ENCODE results near the gene SUSD3. TPM values are rescaled to one million over a fixed set of nuclear protein-coding genes. Genes with fewer than 3 reads are reported as not detected.

The SUSD3 gene
- total and polyA plus RNA-seq, 2 of the 4 experiments (the other 2 are of a cell fraction), result 0.54 to 1.5 TPM

DNA sequence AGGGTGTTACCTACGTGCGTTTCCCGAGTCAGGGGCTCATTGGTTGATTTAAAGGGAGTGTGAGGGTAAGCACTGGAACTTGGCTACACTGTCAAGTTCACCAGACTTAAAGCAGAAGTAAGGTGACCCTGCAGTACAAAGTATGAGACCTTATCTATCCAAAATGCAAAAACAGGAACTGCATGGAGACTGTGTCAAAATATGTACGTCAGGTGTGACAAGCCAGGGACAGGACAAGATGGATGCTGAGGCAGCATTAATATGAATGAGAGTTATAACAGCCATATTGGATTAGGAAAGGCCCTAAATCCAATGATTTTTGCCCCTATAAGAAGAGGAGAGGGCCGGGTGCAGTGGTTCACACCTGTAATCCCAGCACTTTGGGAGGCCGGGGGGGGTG, 15.4 kb upstream of the SUSD3 start:
- Histone ChIP-seq H4K20me1 (ENCODE audit: insufficient read depth, low read length) (no peaks in the 10 kb centered on the region), H3K56ac (ENCODE audit: extremely low read depth, insufficient read depth, low read length) (no peak overlapping the region), H2AFZ (replicated peaks; ENCODE audit: low read length, poor library complexity) (no peak overlapping the region), H2BK5ac (ENCODE audit: low read depth, low read length, poor library complexity, severe bottlenecking) (no peak overlapping the region), H3K9me3 (ENCODE audit: control insufficient read depth, insufficient read depth, low read length) (peaks cover 2% of the 10 kb centered on the region), H3K36me3 (ENCODE audit: control insufficient read depth, insufficient read depth, low read length) (no peaks in the 10 kb centered on the region), H3K9ac (ENCODE audit: low read depth, low read length) (no peak overlapping the region), H4K91ac (ENCODE audit: insufficient read depth, low read depth, low read length) (no peak overlapping the region), H3K4me3 (ENCODE audit: insufficient read depth, low read depth, low read length) (no peak overlapping the region), H3K4me1 (ENCODE audit: control insufficient read depth, insufficient read depth, low read length) (no peaks in the 10 kb centered on the region), H3K14ac (replicated peaks; ENCODE audit: low read depth, low read length) (no peak overlapping the region), H3K4me2 (ENCODE audit: low read depth, low read length) (no peak overlapping the region), H4K5ac (ENCODE audit: low read depth, low read length) (no peak overlapping the region), H2BK20ac (ENCODE audit: low read depth, low read length) (no peak overlapping the region), H2AK9ac (replicated peaks; ENCODE audit: low read depth, low read length, poor library complexity) (no peak overlapping the region), H3K27me3 (ENCODE audit: control insufficient read depth, insufficient read depth, low read length) (no peaks in the 10 kb centered on the region), H3K4ac (ENCODE audit: low read depth, low read length) (no peak overlapping the region), H3K18ac (ENCODE audit: low read depth, low read length) (no peak overlapping the region), H2AK5ac (ENCODE audit: low read depth, low read length) (no peak overlapping the region), H3K23ac (ENCODE audit: low read depth, low read length) (no peak overlapping the region), H2BK120ac (ENCODE audit: low read depth, low read length) (no peak overlapping the region), H4K8ac (ENCODE audit: low read depth in 2 of 2, low read length in 2 of 2) (no peak overlapping the region), H2BK15ac (ENCODE audit: low read depth, low read length) (no peak overlapping the region), H3K27ac (ENCODE audit: insufficient read depth, low read length) (no peak overlapping the region), H3K79me1 (ENCODE audit: low read depth in 1 of 2, low read length in 2 of 2) (no peaks in the 10 kb centered on the region), H3K9me1 (ENCODE audit: insufficient read depth, low read length) (no peaks in the 10 kb centered on the region)
- POLR2A ChIA-PET (ENCODE audit: unreplicated experiment), result no interaction called here
- no TSS peak for BruUV-seq (replicated peaks)
- CTCF ChIA-PET, result no interaction called here
- 40% methylated on average over 1 of the region's 6 CpGs; no CpG with 5 or more reads in 1 of the 2 experiments for WGBS, 2 experiments (ENCODE audit: extremely low coverage in 2 of 2, insufficient read length in 1 of 2)
- ATAC-seq (ENCODE audit: low read depth) (no peak), DNase-seq (no peak)
- TF ChIP-seq FOS (IDR thresholded peaks at IDR 0.05; ENCODE audit: low read depth, low read length) (no peak), POLR2A (IDR thresholded peaks at IDR 0.05; ENCODE audit: low read depth, low read length) (no peak), MAFK (IDR thresholded peaks at IDR 0.05; ENCODE audit: low read depth, low read length) (no peak), RCOR1 (IDR thresholded peaks at IDR 0.05; ENCODE audit: insufficient replicate concordance, low read length) (no peak), RAD21 (IDR thresholded peaks at IDR 0.05; ENCODE audit: low read length) (no peak), BHLHE40 (IDR thresholded peaks at IDR 0.05; ENCODE audit: low read depth, low read length) (no peak), NFE2L2 (IDR thresholded peaks at IDR 0.05; ENCODE audit: low read depth, low read length) (no peak), MAZ (IDR thresholded peaks at IDR 0.05; ENCODE audit: borderline replicate concordance, low read depth, low read length) (no peak), CHD1 (IDR thresholded peaks at IDR 0.05; ENCODE audit: low read depth, low read length) (no peak)
- TF ChIP-seq, protein P1, sequence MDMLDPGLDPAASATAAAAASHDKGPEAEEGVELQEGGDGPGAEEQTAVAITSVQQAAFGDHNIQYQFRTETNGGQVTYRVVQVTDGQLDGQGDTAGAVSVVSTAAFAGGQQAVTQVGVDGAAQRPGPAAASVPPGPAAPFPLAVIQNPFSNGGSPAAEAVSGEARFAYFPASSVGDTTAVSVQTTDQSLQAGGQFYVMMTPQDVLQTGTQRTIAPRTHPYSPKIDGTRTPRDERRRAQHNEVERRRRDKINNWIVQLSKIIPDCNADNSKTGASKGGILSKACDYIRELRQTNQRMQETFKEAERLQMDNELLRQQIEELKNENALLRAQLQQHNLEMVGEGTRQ (IDR thresholded peaks at IDR 0.05; ENCODE audit: low read depth, low read length), result no peak
- intact Hi-C loops (cut with micrococcal nuclease), result no loop called here
- dilution Hi-C loops (cut with HindIII; ENCODE audit: low sequenced_read_pairs, unreplicated experiment), result no loop called here
- in situ Hi-C loops (cut with MboI; ENCODE audit: low sequenced_read_pairs), result no loop called here
